Calu3 (cell line): ENCODE data around the gene NANS. TPM values are rescaled to one million over a fixed set of nuclear protein-coding genes. Genes with fewer than 3 reads are reported as not detected.
"Not testable (repeated sequence)": the region's sequence is repeated elsewhere in the genome, so short reads cannot be mapped to it uniquely, and the experiment has no call there.

Experiments used
- BruUV-seq: library from RNA; stranded (reverse); fragments of 400-500 nt; replicated peaks from 2 replicates; lab custom pipeline; 2021; lab: Mats Ljungman, UMichigan
- CTCF ChIA-PET: fragments of 300-600 bp; sonication (Branson Sonifier 250); formaldehyde crosslinking; loops from one replicate; lab custom pipeline; 2022; ENCODE audit warnings: antibody characterized with exemption; lab: Charles Lee
- DNase-seq: peaks from one replicate; pipeline ENCODE4 v3.0.0; 2022
- H3K27ac Mint-ChIP-seq: one replicate; pipeline ENCODE4 v1.8.0; 2022; ENCODE audit warnings: mixed read lengths; ENCODE audit not compliant: unreplicated experiment
- H3K27me3 Mint-ChIP-seq: one replicate; pipeline ENCODE4 v1.8.0; 2022; ENCODE audit warnings: mixed read lengths; ENCODE audit not compliant: unreplicated experiment
- H3K36me3 Mint-ChIP-seq: one replicate; pipeline ENCODE4 v1.8.0; 2022; ENCODE audit warnings: mild to moderate bottlenecking, moderate library complexity, mixed read lengths; ENCODE audit not compliant: insufficient read depth, unreplicated experiment
- H3K4me1 Mint-ChIP-seq: one replicate; pipeline ENCODE4 v1.8.0; 2022; ENCODE audit warnings: mild to moderate bottlenecking, low read depth, mixed read lengths; ENCODE audit not compliant: unreplicated experiment
- H3K4me3 Mint-ChIP-seq: one replicate; pipeline ENCODE4 v1.8.0; 2022; ENCODE audit warnings: mild to moderate bottlenecking, low read depth, moderate library complexity, mixed read lengths; ENCODE audit not compliant: unreplicated experiment
- H3K9me3 Mint-ChIP-seq: one replicate; pipeline ENCODE4 v1.8.0; 2022; ENCODE audit warnings: low read depth, mixed read lengths; ENCODE audit not compliant: unreplicated experiment
- CTCF ChIP-seq: fragments of 200-600 bp; IDR thresholded peaks from one replicate; pipeline ENCODE4 v1.8.0; 2022; ENCODE audit warnings: antibody characterized with exemption; ENCODE audit not compliant: unreplicated experiment
- intact Hi-C: fragments of 100-400 bp; cut with micrococcal nuclease; formaldehyde crosslinking; loops from one replicate; pipeline ENCODE4 v1.10.0; 2022; ENCODE audit not compliant: unreplicated experiment
- total RNA-seq: library from RNA; stranded (reverse); gene quantifications from 2 replicates; pipeline ENCODE4 v1.2.3, GENCODE V29; 2022

The NANS gene
- total RNA-seq, 1 experiment from 2014 or later = 47.5 TPM

- Mint-ChIP-seq H3K27ac (no peak overlapping the region), H3K36me3 (peaks cover 41% of the 10 kb centered on the region), H3K27me3 (no peaks in the 10 kb centered on the region), H3K4me1 (peaks cover 19% of the 10 kb centered on the region), H3K9me3 (no peaks in the 10 kb centered on the region), H3K4me3 (no peak overlapping the region)
- DNase-seq = no peak
- no TSS peak for BruUV-seq
- intact Hi-C loops = no loop called here
- CTCF ChIA-PET = no interaction called here
- TF ChIP-seq CTCF = no peak
Observed at GRCh38 chr9:98085944-98086343, 29.4 kb downstream of the NANS start.

GRCh38 chr9:98086461-98086860, 29.9 kb downstream of the NANS start:
- no peaks in the 10 kb centered on the region for H3K27me3 Mint-ChIP-seq
- H3K36me3 Mint-ChIP-seq = peaks cover 36% of the 10 kb centered on the region
- CTCF ChIA-PET = interaction anchor here (0.6 kb wide), 1 partner anchor 1048 kb away, joined by 3 read pairs; no protein-coding TSS in a partner anchor

GRCh38 chr9:98087420-98088354, 31.2 kb downstream of the NANS start:
- Mint-ChIP-seq H3K27me3 (no peaks in the 10 kb centered on the region), H3K4me3 (no peak overlapping the region), H3K27ac (no peak overlapping the region), H3K9me3 (no peaks in the 10 kb centered on the region), H3K36me3 (peaks cover 36% of the 10 kb centered on the region), H3K4me1 (peaks cover 11% of the 10 kb centered on the region)
- no TSS peak for BruUV-seq
- intact Hi-C loops = no loop called here
- no peak for TF ChIP-seq CTCF
- DNase-seq = no peak
- CTCF ChIA-PET = no interaction called here

More at GRCh38 chr9:98086461-98086860, 29.9 kb downstream of the NANS start:
- peak overlapping the region; percentile 74 for H3K27ac Mint-ChIP-seq
- H3K4me3 Mint-ChIP-seq = no peak overlapping the region
- peaks cover 17% of the 10 kb centered on the region for H3K4me1 Mint-ChIP-seq
- no peak for DNase-seq
- no peak for TF ChIP-seq CTCF
- intact Hi-C loops = no loop called here
- no TSS peak for BruUV-seq
- H3K9me3 Mint-ChIP-seq = no peaks in the 10 kb centered on the region

GRCh38 chr9:98090674-98091073, 34.1 kb downstream of the NANS start:
- H3K36me3 Mint-ChIP-seq = peaks cover 39% of the 10 kb centered on the region
- H3K9me3 Mint-ChIP-seq, BruUV-seq, CTCF ChIA-PET, intact Hi-C loops, H3K27ac Mint-ChIP-seq, DNase-seq, H3K27me3 Mint-ChIP-seq, H3K4me3 Mint-ChIP-seq: not testable (repeated sequence)
- H3K4me1 Mint-ChIP-seq = peaks cover 11% of the 10 kb centered on the region
